Erythroblast (primary cell): Measurements from ENCODE around the gene GPC5.

Experiments used
- GATA1 ChIP-seq: IDR thresholded peaks from 2 replicates; pipeline ENCODE4 v1.6.1; 2011; ENCODE audit warnings: low read depth, mild to moderate bottlenecking, control low read depth, low read length, moderate library complexity
- POLR2A ChIP-seq: IDR thresholded peaks from 2 replicates; pipeline ENCODE4 v1.6.1; 2011; ENCODE audit warnings: mild to moderate bottlenecking, low read length

- TF ChIP-seq POLR2A (no peak), GATA1 (no peak)
Measured at GRCh38 chr13:91563799-91564198, 165.4 kb downstream of the GPC5 start.
